Astrocyte (in vitro differentiated cells and primary cell): ENCODE data around the gene ORM1. TPM values are rescaled to one million over a fixed set of nuclear protein-coding genes. Genes with fewer than 3 reads are reported as not detected.

ENCODE experiments used
- DNase-seq: peaks from one replicate; pipeline ENCODE4 v3.0.0-alpha.2; 2010; ENCODE audit warnings: low read depth
- FAIRE-seq: peaks from 2 replicates; lab custom pipeline; 2011; peaks lifted over from hg19 to GRCh38; lab: Jason Lieb, UNC
- H2AFZ ChIP-seq: 2 replicates; pipeline ENCODE4 v1.6.0; 2012; ENCODE audit warnings: low read depth, low read length, inconsistent platforms
- H3K27ac ChIP-seq: 2 replicates; pipeline ENCODE4 v1.5.1; 2011; ENCODE audit warnings: low read depth, low read length, inconsistent platforms
- H3K27me3 ChIP-seq: 2 replicates; pipeline ENCODE4 v1.6.0; 2011; ENCODE audit warnings: low read length, inconsistent platforms; ENCODE audit not compliant: insufficient read depth
- H3K36me3 ChIP-seq: 2 replicates; pipeline ENCODE4 v1.5.1; 2011; ENCODE audit warnings: low read length, inconsistent platforms; ENCODE audit not compliant: insufficient read depth
- H3K4me1 ChIP-seq: 2 replicates; pipeline ENCODE4 v1.5.1; 2011; ENCODE audit warnings: low read length, inconsistent platforms; ENCODE audit not compliant: insufficient read depth
- H3K4me2 ChIP-seq: 2 replicates; pipeline ENCODE4 v1.6.0; 2012; ENCODE audit warnings: low read length, inconsistent platforms
- H3K4me3 ChIP-seq: 2 replicates; pipeline ENCODE4 v1.5.1; 2011; ENCODE audit warnings: low read depth, mild to moderate bottlenecking, low read length, inconsistent platforms; ENCODE audit not compliant: insufficient read depth
- H3K79me2 ChIP-seq: 2 replicates; pipeline ENCODE4 v1.6.0; 2012; ENCODE audit warnings: mild to moderate bottlenecking, low read length, inconsistent platforms; ENCODE audit not compliant: insufficient read depth
- H3K9ac ChIP-seq: 2 replicates; pipeline ENCODE4 v1.6.0; 2012; ENCODE audit warnings: mild to moderate bottlenecking, low read length, inconsistent platforms
- H3K9me3 ChIP-seq: 2 replicates; pipeline ENCODE4 v1.5.1; 2012; ENCODE audit warnings: low read depth, mild to moderate bottlenecking, low read length, inconsistent platforms; ENCODE audit not compliant: insufficient read depth
- H4K20me1 ChIP-seq: 2 replicates; pipeline ENCODE4 v1.6.0; 2012; ENCODE audit warnings: low read length, inconsistent platforms; ENCODE audit not compliant: insufficient read depth
- H3K27ac Mint-ChIP-seq: one replicate; pipeline ENCODE4 v1.8.0; 2021; ENCODE audit warnings: mild to moderate bottlenecking, mixed read lengths; ENCODE audit not compliant: unreplicated experiment
- H3K27me3 Mint-ChIP-seq: one replicate; pipeline ENCODE4 v1.8.0; 2021; ENCODE audit warnings: low read depth, mixed read lengths; ENCODE audit not compliant: unreplicated experiment
- H3K36me3 Mint-ChIP-seq: one replicate; pipeline ENCODE4 v1.8.0; 2021; ENCODE audit warnings: low read depth, mixed read lengths; ENCODE audit not compliant: unreplicated experiment
- H3K4me1 Mint-ChIP-seq: one replicate; pipeline ENCODE4 v1.8.0; 2021; ENCODE audit warnings: low read depth, mixed read lengths; ENCODE audit not compliant: unreplicated experiment
- H3K4me3 Mint-ChIP-seq: one replicate; pipeline ENCODE4 v1.8.0; 2021; ENCODE audit warnings: mild to moderate bottlenecking, moderate library complexity, mixed read lengths; ENCODE audit not compliant: unreplicated experiment
- H3K9me3 Mint-ChIP-seq: one replicate; pipeline ENCODE4 v1.8.0; 2021; ENCODE audit warnings: mild to moderate bottlenecking, mixed read lengths; ENCODE audit not compliant: unreplicated experiment
- CTCF ChIP-seq: IDR thresholded peaks from 2 replicates; pipeline ENCODE4 v1.5.1; 2011; ENCODE audit warnings: low read depth, mild to moderate bottlenecking, inconsistent platforms, low read length, moderate library complexity; ENCODE audit not compliant: insufficient read depth
- EZH2 ChIP-seq: IDR thresholded peaks from 2 replicates; pipeline ENCODE4 v1.6.1; 2012; ENCODE audit warnings: mild to moderate bottlenecking, low read length, inconsistent platforms; ENCODE audit not compliant: insufficient read depth
- total RNA-seq: library from RNA; stranded (reverse); gene quantifications from 2 replicates; pipeline ENCODE4 v1.2.1, GENCODE V29; 2021

Gene ORM1
- total RNA-seq, 1 donor from 2014 or later: not detected

- peak overlapping the region; percentile 6 for H3K27ac Mint-ChIP-seq
- Histone ChIP-seq H3K4me3 (no peak overlapping the region), H3K4me2 (peak overlapping the region; percentile 61), H3K27ac (peak overlapping the region; percentile 32), H3K4me1 (peaks cover 26% of the 10 kb centered on the region), H3K27me3 (no peaks in the 10 kb centered on the region), H3K36me3 (peaks cover 2% of the 10 kb centered on the region), H3K9ac (no peak overlapping the region), H4K20me1 (peaks cover 5% of the 10 kb centered on the region), H3K9me3 (no peaks in the 10 kb centered on the region), H3K79me2 (no peaks in the 10 kb centered on the region), H2AFZ (no peak overlapping the region)
- FAIRE-seq (no peak), DNase-seq (peak; percentile 91)
- TF ChIP-seq EZH2 (no peak), CTCF (no peak)
- peaks cover 3% of the 10 kb centered on the region for H3K9me3 Mint-ChIP-seq
- no peak overlapping the region for H3K4me3 Mint-ChIP-seq
- no peaks in the 10 kb centered on the region for H3K27me3 Mint-ChIP-seq
- peaks cover 26% of the 10 kb centered on the region for H3K36me3 Mint-ChIP-seq
- peaks cover 9% of the 10 kb centered on the region for H3K4me1 Mint-ChIP-seq
Observed at GRCh38 chr9:114366334-114367128, 43.6 kb downstream of the ORM1 start.

GRCh38 chr9:114367366-114367765, 44.5 kb downstream of the ORM1 start:
- Histone ChIP-seq H3K4me1 (peaks cover 26% of the 10 kb centered on the region), H3K27ac (no peak overlapping the region), H3K9me3 (no peaks in the 10 kb centered on the region), H3K36me3 (peaks cover 2% of the 10 kb centered on the region), H2AFZ (no peak overlapping the region), H3K4me3 (no peak overlapping the region), H3K79me2 (no peaks in the 10 kb centered on the region), H3K27me3 (no peaks in the 10 kb centered on the region), H3K9ac (no peak overlapping the region), H3K4me2 (no peak overlapping the region), H4K20me1 (peaks cover 5% of the 10 kb centered on the region)
- FAIRE-seq (no peak), DNase-seq (no peak)
- Mint-ChIP-seq H3K27me3 (no peaks in the 10 kb centered on the region), H3K4me1 (peaks cover 9% of the 10 kb centered on the region), H3K36me3 (peaks cover 24% of the 10 kb centered on the region), H3K27ac (no peak overlapping the region), H3K4me3 (no peak overlapping the region), H3K9me3 (peaks cover 3% of the 10 kb centered on the region)
- no peak for TF ChIP-seq CTCF
- TF ChIP-seq EZH2: no peak
